Measurements from ENCODE around the gene EIF1. TPM values are rescaled to one million over a fixed set of nuclear protein-coding genes. Genes with fewer than 3 reads are reported as not detected.

EIF1 gene
- total and polyA plus RNA-seq, 4 donors: 56.5 to 755 (median 159) TPM

- Histone ChIP-seq H3K9ac (ENCODE audit: low read depth in 1 of 2, low read length in 2 of 2) (no peak overlapping the region), H3K27ac (ENCODE audit: low read depth in 1 of 2, low read length in 2 of 2) (no peak overlapping the region), H3K36me3 (ENCODE audit: control insufficient read depth in 4 of 4, insufficient read depth in 3 of 4, low read depth in 1 of 4, low read length in 3 of 4) (no peaks in the 10 kb centered on the region), H3K27me3 (ENCODE audit: control insufficient read depth in 4 of 4, insufficient read depth in 4 of 4, low read length in 3 of 4) (no peaks in the 10 kb centered on the region), H3K4me1 (ENCODE audit: control insufficient read depth in 4 of 4, insufficient read depth in 4 of 4, low read length in 3 of 4) (peaks cover 2 to 12% (median 10%) of the 10 kb centered on the region in 4 donors), H3K4me3 (ENCODE audit: low read depth in 1 of 3, low read length in 3 of 3) (no peak overlapping the region), H3K9me3 (ENCODE audit: control insufficient read depth in 4 of 4, low read length in 3 of 4) (no peaks in the 10 kb centered on the region)
- no peak for DNase-seq (ENCODE audit: low spot score)
- TF ChIP-seq TAF1 (conservative IDR thresholded peaks at IDR 0.05) (no peak), FOXA2 (IDR thresholded peaks at IDR 0.05) (no peak), JUND (IDR thresholded peaks at IDR 0.05) (no peak), SP1 (IDR thresholded peaks at IDR 0.05) (no peak), REST (IDR thresholded peaks at IDR 0.05) (no peak), NR2F2 (IDR thresholded peaks at IDR 0.05) (no peak)
- TF ChIP-seq, protein P1, sequence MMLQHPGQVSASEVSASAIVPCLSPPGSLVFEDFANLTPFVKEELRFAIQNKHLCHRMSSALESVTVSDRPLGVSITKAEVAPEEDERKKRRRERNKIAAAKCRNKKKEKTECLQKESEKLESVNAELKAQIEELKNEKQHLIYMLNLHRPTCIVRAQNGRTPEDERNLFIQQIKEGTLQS (IDR thresholded peaks at IDR 0.05): no peak
- 84% methylated on average over 5 of the region's 5 CpGs for WGBS
These were observed 8.8 kb upstream of the EIF1 start for GRCh38 chr17:41679740-41680425.

DNA sequence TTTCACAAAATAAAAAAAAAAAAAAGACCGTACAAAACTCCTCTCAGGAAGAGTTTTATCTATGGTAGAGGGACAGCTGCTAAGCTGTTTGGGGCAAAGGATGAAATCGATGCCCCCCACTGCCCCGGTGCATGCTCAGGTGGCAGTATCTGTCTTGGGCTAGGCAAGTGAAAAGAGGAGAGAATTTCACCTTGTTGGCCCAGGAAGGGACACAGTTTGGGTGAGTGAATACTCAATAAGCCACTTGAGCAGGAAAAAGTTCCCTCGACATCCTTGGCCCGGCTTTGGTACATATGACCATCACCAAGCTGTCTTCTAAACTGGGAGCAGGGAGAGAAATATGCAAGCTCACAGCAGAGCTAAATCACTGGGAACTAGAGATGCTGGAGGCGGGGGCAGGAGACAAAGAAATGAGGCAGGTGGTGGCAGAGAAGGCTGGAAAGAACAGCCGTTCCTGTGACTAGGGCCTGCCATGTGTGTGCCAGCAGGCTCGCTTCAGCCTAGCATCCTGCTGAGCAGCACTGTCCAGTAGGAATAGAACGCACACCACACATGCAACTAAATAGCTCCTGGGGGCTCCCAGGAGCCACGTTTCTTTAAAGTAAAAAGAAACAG is 8.2 kb upstream of the EIF1 start:
- Histone ChIP-seq H3K27me3 (ENCODE audit: control insufficient read depth in 4 of 4, insufficient read depth in 4 of 4, low read length in 3 of 4) (no peaks in the 10 kb centered on the region), H3K9me3 (ENCODE audit: control insufficient read depth in 4 of 4, low read length in 3 of 4) (no peaks in the 10 kb centered on the region), H3K36me3 (ENCODE audit: control insufficient read depth in 4 of 4, insufficient read depth in 3 of 4, low read depth in 1 of 4, low read length in 3 of 4) (no peaks in the 10 kb centered on the region), H3K4me1 (ENCODE audit: control insufficient read depth in 4 of 4, insufficient read depth in 4 of 4, low read length in 3 of 4) (peaks cover 2 to 9% (median 9%) of the 10 kb centered on the region in 4 donors), H3K9ac (ENCODE audit: low read depth in 1 of 2, low read length in 2 of 2) (no peak overlapping the region), H3K4me3 (ENCODE audit: low read depth in 1 of 3, low read length in 3 of 3) (no peak overlapping the region), H3K27ac (ENCODE audit: low read depth in 1 of 2, low read length in 2 of 2) (no peak overlapping the region)
- WGBS: 90% methylated on average over 10 of the region's 10 CpGs
- DNase-seq (ENCODE audit: low spot score): no peak
- no peak for TF ChIP-seq TAF1 (conservative IDR thresholded peaks at IDR 0.05)
- TF ChIP-seq GABPA (IDR thresholded peaks at IDR 0.05 in 1 of 2, conservative IDR thresholded peaks at IDR 0.05 in 1 of 2): no peak
- TF ChIP-seq REST (IDR thresholded peaks at IDR 0.05): no peak
- TF ChIP-seq NR2F2 (IDR thresholded peaks at IDR 0.05): no peak
- no peak for TF ChIP-seq JUND (IDR thresholded peaks at IDR 0.05)
- no peak for TF ChIP-seq CTCF (IDR thresholded peaks at IDR 0.05; ENCODE audit: low read depth, low read length, missing input control)
- TF ChIP-seq RXRA (IDR thresholded peaks at IDR 0.05): no peak
- TF ChIP-seq RAD21 (IDR thresholded peaks at IDR 0.05): no peak
- no peak for TF ChIP-seq EGR1 (IDR thresholded peaks at IDR 0.05; ENCODE audit: low read depth in 2 of 2)
- TF ChIP-seq, protein P2, sequence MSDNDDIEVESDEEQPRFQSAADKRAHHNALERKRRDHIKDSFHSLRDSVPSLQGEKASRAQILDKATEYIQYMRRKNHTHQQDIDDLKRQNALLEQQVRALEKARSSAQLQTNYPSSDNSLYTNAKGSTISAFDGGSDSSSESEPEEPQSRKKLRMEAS (IDR thresholded peaks at IDR 0.05): no peak
- TF ChIP-seq HNF4A (conservative IDR thresholded peaks at IDR 0.05): no peak
- no peak for TF ChIP-seq SP1 (IDR thresholded peaks at IDR 0.05)
- TF ChIP-seq YY1 (IDR thresholded peaks at IDR 0.05): no peak
- TF ChIP-seq FOXA2 (IDR thresholded peaks at IDR 0.05): no peak
